OCI-LY1 (cell line): ENCODE results near the gene GALNT14.

Source experiments
- CTCF ChIP-seq: fragments of 200-600 bp; sonication (generic), shearing (Covaris generic); IDR thresholded peaks from 2 replicates; pipeline ENCODE4 v1.5.1; 2017; ENCODE audit warnings: mild to moderate bottlenecking, antibody characterized with exemption, low read length, moderate library complexity, mixed read lengths
- EZH2 ChIP-seq: fragments of 200-600 bp; sonication (generic), shearing (Covaris generic); IDR thresholded peaks from 2 replicates; pipeline ENCODE4 v1.8.0; 2017; ENCODE audit warnings: borderline replicate concordance, mixed run types, mild to moderate bottlenecking, antibody characterized with exemption, low read length, moderate library complexity, mixed read lengths

DNA sequence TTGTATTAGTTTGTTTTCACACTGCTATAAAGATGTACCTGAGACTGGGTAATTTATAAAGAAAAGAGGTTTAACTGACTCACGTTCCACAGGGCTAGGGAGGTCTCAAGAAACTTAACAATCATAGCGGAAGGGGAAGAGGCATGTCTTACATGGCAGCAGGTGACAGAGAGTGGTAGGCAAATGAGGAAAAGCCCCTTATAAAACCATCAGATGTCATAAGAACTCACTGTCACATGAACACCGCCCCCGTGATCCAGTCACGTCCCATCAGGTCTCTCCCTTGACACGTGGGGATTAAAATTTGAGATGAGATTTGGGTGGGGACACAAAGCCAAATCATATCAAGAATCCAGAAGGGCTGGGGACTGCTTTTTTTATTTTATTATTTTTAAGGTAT lies 120.0 kb downstream of the GALNT14 start:
- no peak for TF ChIP-seq CTCF
- no peak for TF ChIP-seq EZH2
